IPS-11a (cell line): ENCODE results near the gene FNDC5.

ENCODE experiments used
- H3K4me3 ChIP-seq: one replicate; pipeline ENCODE4 v1.5.1; 2013; ENCODE audit warnings: low read depth, low read length, control low read depth

The FNDC5 gene

GRCh38 chr1:32865639-32866405 lies 4.9 kb downstream of the FNDC5 start:
- H3K4me3 ChIP-seq = no peak overlapping the region

- no peak overlapping the region for H3K4me3 ChIP-seq
Observed at GRCh38 chr1:32864375-32865019, 6.2 kb downstream of the FNDC5 start.

DNA sequence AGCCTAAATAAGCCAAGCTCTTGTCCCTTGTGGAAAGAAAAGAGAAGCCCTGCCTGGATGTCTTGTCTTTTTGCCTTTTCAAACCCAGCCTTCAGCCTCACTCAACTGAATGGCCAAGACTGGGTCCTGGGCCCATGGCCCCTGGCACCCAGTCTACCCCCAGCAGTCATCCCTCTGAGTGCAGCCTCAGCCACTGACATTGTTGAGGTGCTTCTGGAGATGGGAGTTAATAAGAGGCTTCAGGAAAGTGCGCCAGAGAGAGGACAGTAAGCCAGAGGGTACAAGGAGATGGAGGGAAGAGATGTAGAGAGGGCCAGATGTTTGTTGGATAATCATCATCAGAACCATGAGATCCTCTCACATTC lies 6.8 kb downstream of the FNDC5 start:
- no peak overlapping the region for H3K4me3 ChIP-seq

GRCh38 chr1:32863218-32863880 lies 7.4 kb downstream of the FNDC5 start:
- no peak overlapping the region for H3K4me3 ChIP-seq

- no peak overlapping the region for H3K4me3 ChIP-seq
Observed at GRCh38 chr1:32861904-32862695, 8.6 kb downstream of the FNDC5 start.

DNA sequence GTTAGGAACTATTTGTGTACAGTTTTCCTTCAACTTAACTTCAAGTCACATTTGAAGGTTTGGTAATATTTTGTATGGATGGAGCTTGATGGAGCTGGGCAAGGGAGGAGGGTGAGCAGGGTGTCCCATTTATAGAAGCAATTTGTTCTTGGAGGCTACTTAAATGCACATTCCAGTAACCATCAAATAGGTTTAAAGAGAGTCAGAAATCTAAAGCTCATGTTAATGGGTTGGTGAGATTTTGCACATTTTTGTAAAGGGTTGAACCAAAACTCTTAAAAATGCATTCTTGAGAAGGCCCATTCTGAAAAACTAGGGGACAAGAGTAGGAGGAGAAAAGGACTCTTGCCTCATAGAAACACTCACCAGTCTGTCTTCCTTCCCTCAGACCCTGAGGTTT lies 10.1 kb downstream of the FNDC5 start:
- H3K4me3 ChIP-seq = no peak overlapping the region

DNA sequence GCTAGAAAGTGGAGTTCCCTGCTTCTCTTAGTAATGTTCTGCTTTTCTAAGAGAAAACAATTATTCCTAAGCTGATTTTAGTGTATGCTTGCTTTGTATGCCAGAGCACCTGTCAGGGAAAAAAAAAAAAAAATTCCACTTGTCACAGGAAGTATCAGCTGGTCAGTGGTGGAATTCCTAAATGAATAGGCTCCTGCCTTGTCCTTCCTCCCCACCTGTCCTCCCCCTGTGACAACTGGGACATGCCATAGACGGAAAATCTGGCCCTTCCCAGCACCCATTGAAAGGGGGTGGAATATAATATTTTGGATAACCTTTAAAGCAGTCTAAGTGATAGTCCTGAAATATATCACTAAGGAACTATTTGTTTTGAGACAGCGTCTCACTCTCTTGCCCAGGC lies 10.8 kb downstream of the FNDC5 start:
- no peak overlapping the region for H3K4me3 ChIP-seq

DNA sequence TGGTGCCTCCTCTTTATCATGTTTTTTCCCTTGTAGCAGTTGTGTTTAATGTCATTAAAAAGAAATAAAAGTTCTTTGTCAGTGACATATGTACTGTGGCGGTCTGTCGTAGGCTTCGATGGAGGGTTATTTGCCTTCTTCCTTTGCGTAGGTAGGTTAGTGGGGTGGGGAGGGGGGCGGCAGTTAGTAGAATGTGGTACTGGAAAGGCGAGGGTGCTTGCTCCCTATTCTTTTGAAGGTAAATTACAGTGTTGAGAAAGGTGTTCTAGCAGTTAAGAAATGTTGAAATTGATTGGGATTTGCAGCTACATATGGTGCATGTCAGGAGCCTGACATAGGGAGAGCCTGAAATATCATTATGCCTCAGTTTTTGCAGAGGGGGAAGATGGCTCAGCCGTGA lies 11.9 kb downstream of the FNDC5 start:
- no peak overlapping the region for H3K4me3 ChIP-seq

GRCh38 chr1:32858136-32858535 lies 12.6 kb downstream of the FNDC5 start:
- H3K4me3 ChIP-seq = no peak overlapping the region

GRCh38 chr1:32855861-32856617 lies 14.7 kb downstream of the FNDC5 start:
- no peak overlapping the region for H3K4me3 ChIP-seq

- H3K4me3 ChIP-seq = no peak overlapping the region
Observed at GRCh38 chr1:32848354-32849063, 22.2 kb downstream of the FNDC5 start.

DNA sequence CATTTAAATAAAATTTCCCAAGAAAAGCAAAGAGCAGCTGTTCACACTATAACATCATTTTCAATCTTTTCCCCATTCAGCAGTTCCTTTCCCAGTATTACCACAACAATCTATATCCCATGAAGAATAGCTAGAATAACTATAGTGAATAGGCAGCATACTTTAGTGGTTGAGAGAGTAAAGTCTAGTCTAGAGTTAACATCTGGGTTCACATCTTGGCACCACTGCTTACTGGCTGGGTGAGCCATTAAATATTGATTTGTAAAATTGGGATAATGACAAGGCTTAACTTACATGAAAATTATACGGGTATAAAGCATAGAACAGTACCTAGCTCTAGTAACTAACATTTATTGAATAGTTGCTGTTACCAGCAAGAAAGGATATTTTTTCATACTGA lies 38.8 kb downstream of the FNDC5 start:
- no peak overlapping the region for H3K4me3 ChIP-seq

DNA sequence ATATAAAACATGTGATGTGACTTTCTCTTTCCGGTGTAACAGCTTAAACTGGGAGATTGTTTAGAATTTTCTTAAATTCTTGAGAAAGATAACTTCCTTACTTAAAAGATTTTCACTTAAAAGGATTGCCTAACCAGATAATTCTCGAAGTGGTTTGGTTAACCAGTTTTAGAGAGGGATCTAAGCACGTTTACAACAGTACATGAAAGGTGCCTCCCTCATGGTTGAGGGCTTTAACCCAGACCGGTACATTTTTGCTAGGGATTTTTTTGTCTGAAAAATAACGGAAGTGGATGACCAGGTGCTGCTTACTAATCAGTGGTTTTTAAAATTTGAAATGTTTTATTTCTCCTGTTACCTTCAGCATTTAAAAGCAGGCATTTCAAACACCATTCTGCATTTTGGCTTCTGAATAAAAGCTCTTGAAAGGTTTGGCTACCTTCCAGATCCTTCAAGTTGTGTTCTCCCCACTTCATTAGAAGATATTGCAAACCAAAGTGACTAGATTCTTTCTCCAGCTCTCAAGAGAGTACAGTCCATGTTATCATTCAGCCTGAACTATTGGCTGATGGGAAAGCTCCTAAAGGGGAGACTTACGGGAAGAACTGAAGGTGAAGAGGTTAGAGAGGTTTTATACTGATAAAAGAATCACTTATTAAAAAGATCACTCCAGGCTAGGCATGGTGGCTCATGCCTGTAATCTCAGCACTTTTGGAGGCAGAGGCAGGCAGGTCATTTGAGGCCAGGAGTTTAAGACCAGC lies 40.4 kb downstream of the FNDC5 start:
- H3K4me3 ChIP-seq = no peak overlapping the region

DNA sequence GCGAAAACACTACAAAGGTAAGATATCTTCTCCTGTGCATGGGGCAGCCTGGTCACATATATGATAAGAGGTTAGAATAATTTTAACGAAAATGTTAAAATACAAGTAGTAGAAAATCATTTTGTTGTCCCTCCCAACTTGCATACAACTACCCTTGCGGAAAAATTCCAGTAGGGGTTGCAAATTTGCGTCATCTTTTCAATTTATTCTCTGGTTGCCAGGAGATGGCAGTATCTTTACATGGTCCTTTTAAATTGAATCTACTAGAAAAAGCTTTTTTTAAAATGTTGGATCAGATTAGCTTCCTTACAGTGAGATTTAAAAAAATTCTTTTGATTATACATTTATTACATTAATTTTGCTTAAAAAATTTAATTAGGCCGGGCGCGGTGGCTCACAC lies 42.4 kb downstream of the FNDC5 start:
- no peak overlapping the region for H3K4me3 ChIP-seq

DNA sequence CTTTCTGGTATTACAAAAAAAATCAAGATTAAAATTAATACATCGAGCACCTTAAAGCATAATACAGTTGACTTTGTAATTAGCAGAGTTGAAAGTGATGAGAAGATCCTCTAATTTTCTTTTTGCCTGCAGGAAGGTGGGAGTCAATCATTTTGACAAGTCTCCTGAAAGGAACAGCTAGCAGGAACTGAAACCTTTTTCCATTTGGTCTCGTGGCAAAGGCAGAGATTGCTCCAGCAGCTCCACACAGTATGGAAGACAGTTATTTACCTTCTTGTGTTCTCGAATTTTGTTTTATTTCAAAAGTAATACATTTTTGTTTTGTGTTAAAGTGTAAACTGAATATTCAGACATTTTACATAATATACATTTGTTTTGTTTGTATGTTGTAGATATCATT lies 45.5 kb downstream of the FNDC5 start:
- H3K4me3 ChIP-seq = no peak overlapping the region

- H3K4me3 ChIP-seq = peak overlapping the region; percentile 88
Observed at GRCh38 chr1:32818804-32819541, 51.7 kb downstream of the FNDC5 start.

- H3K4me3 ChIP-seq = peak overlapping the region; percentile 88
Observed at GRCh38 chr1:32817815-32818786, 52.6 kb downstream of the FNDC5 start.
